ENCODE measurements around the gene SLC51B. TPM values are rescaled to one million over a fixed set of nuclear protein-coding genes. Genes with fewer than 3 reads are reported as not detected.

The SLC51B gene
- polyA plus RNA-seq, 1 of the 3 experiments (the other 2 are of a cell fraction), result not detected

DNA sequence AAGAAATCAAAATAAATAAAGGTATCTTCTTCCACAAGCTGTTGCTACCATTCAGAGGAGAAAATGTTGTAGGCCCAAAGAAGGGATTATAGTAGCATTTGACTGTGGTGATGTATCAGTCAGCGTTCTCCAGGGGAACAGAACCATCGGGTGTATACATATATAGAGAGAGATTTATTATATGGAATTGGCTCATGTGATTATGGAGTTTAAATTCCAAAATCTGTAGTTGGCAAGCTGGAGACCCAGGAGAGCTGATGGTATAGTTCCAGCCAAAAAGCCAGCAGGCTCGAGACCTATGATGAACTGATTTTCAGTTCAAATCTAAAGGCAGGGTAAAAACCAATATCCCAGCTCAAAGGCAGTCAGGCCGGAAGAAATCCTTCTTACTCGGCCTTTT lies 48.1 kb upstream of the SLC51B start:
- Histone ChIP-seq H3K9me2 (no peaks in the 10 kb centered on the region), H3K4me2 (no peak overlapping the region), H3K79me2 (ENCODE audit: insufficient read depth) (no peaks in the 10 kb centered on the region), H3K27me3 (ENCODE audit: insufficient read depth) (no peaks in the 10 kb centered on the region), H4K20me1 (ENCODE audit: insufficient read depth) (no peaks in the 10 kb centered on the region), H3K4me1 (ENCODE audit: control insufficient read depth in 1 of 2, insufficient read depth in 2 of 2, low read depth in 1 of 2, low read length in 1 of 2) (no peaks in the 10 kb centered on the region), H2AFZ (ENCODE audit: low read depth) (no peak overlapping the region), H3K4me3 (ENCODE audit: low read depth in 2 of 2, low read length in 1 of 2) (no peak overlapping the region), H3K9ac (no peak overlapping the region), H3K36me3 (replicated peaks in 1 of 2; ENCODE audit: control insufficient read depth in 1 of 2, insufficient read depth in 2 of 2, low read length in 1 of 2) (peaks cover 0 to 3% of the 10 kb centered on the region in 2 experiments), H3F3A (replicated peaks; ENCODE audit: insufficient read depth) (no peaks in the 10 kb centered on the region), H3K27ac (ENCODE audit: low read depth in 2 of 2, low read length in 1 of 2) (no peak overlapping the region), H3K9me3 (no peaks in the 10 kb centered on the region)
- CTCF ChIA-PET, result interaction anchor here (0.7 to 1.2 kb wide), 2 partner anchors 16 to 389 kb away, joined by 3 read pairs; no protein-coding TSS in a partner anchor
- WGBS (ENCODE audit: low lambda C conversion rate), result 79% methylated on average over 5 of the region's 5 CpGs
- POLR2A ChIA-PET, result no interaction called here
- TF ChIP-seq CHD2 (IDR thresholded peaks at IDR 0.05; ENCODE audit: low read length, partially characterized antibody) (no peak), EP300 (IDR thresholded peaks at IDR 0.05; ENCODE audit: borderline replicate concordance in 1 of 2, low read depth in 1 of 2, low read length in 1 of 2) (no peak), ELF1 (IDR thresholded peaks at IDR 0.05) (no peak), NFIC (IDR thresholded peaks at IDR 0.05; ENCODE audit: borderline replicate concordance) (no peak), FOXJ3 (CRISPR knock-in tag; IDR thresholded peaks at IDR 0.05) (no peak), GATA2 (CRISPR knock-in tag; IDR thresholded peaks at IDR 0.05) (no peak), TEAD4 (IDR thresholded peaks at IDR 0.05; ENCODE audit: borderline replicate concordance, insufficient read depth) (no peak), RCOR1 (IDR thresholded peaks at IDR 0.05; ENCODE audit: low read length) (no peak), GABPA (IDR thresholded peaks at IDR 0.05; ENCODE audit: low read depth) (no peak), RXRA (IDR thresholded peaks at IDR 0.05; ENCODE audit: borderline replicate concordance, low read depth) (no peak), POLR2AphosphoS5 (IDR thresholded peaks at IDR 0.05; ENCODE audit: low read depth, low read length) (no peak), MEF2A (IDR thresholded peaks at IDR 0.05; ENCODE audit: borderline replicate concordance, low read depth) (no peak), TCF12 (IDR thresholded peaks at IDR 0.05) (no peak), MXI1 (IDR thresholded peaks at IDR 0.05; ENCODE audit: low read depth, low read length) (no peak)
- TF ChIP-seq, protein P1, sequence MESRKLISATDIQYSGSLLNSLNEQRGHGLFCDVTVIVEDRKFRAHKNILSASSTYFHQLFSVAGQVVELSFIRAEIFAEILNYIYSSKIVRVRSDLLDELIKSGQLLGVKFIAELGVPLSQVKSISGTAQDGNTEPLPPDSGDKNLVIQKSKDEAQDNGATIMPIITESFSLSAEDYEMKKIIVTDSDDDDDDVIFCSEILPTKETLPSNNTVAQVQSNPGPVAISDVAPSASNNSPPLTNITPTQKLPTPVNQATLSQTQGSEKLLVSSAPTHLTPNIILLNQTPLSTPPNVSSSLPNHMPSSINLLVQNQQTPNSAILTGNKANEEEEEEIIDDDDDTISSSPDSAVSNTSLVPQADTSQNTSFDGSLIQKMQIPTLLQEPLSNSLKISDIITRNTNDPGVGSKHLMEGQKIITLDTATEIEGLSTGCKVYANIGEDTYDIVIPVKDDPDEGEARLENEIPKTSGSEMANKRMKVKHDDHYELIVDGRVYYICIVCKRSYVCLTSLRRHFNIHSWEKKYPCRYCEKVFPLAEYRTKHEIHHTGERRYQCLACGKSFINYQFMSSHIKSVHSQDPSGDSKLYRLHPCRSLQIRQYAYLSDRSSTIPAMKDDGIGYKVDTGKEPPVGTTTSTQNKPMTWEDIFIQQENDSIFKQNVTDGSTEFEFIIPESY (IDR thresholded peaks at IDR 0.05; ENCODE audit: borderline replicate concordance, low read depth), result no peak
- TF ChIP-seq, protein P2, sequence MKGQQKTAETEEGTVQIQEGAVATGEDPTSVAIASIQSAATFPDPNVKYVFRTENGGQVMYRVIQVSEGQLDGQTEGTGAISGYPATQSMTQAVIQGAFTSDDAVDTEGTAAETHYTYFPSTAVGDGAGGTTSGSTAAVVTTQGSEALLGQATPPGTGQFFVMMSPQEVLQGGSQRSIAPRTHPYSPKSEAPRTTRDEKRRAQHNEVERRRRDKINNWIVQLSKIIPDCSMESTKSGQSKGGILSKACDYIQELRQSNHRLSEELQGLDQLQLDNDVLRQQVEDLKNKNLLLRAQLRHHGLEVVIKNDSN (IDR thresholded peaks at IDR 0.05; ENCODE audit: borderline replicate concordance, low read depth), result no peak
- TF ChIP-seq, protein P3, sequence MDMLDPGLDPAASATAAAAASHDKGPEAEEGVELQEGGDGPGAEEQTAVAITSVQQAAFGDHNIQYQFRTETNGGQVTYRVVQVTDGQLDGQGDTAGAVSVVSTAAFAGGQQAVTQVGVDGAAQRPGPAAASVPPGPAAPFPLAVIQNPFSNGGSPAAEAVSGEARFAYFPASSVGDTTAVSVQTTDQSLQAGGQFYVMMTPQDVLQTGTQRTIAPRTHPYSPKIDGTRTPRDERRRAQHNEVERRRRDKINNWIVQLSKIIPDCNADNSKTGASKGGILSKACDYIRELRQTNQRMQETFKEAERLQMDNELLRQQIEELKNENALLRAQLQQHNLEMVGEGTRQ (IDR thresholded peaks at IDR 0.05; ENCODE audit: borderline replicate concordance, low read depth, low read length), result no peak
- no peak for DNase-seq

Measured in SK-N-SH (cell line).